Nephron progenitor cell (in vitro differentiated cells): ENCODE data around the gene FZD10.

Source experiments
- DNase-seq: peaks from one replicate; pipeline ENCODE4 v3.0.0; 2021
- H3K27ac Mint-ChIP-seq: 2 replicates; pipeline ENCODE4 v1.8.0; 2021; ENCODE audit warnings: mild to moderate bottlenecking, moderate library complexity, mixed read lengths
- H3K27me3 Mint-ChIP-seq: 2 replicates; pipeline ENCODE4 v1.8.0; 2021; ENCODE audit warnings: mild to moderate bottlenecking, low read depth, mixed read lengths; ENCODE audit not compliant: poor library complexity
- H3K36me3 Mint-ChIP-seq: 2 replicates; pipeline ENCODE4 v1.8.0; 2021; ENCODE audit warnings: low read depth, mixed read lengths
- H3K4me1 Mint-ChIP-seq: 2 replicates; pipeline ENCODE4 v1.8.0; 2021; ENCODE audit warnings: mixed read lengths
- H3K4me3 Mint-ChIP-seq: 2 replicates; pipeline ENCODE4 v1.8.0; 2021; ENCODE audit warnings: mild to moderate bottlenecking, moderate library complexity, mixed read lengths
- H3K9me3 Mint-ChIP-seq: 2 replicates; pipeline ENCODE4 v1.8.0; 2021; ENCODE audit warnings: mild to moderate bottlenecking, moderate library complexity, mixed read lengths
- CTCF ChIP-seq: fragments of 200-600 bp; sonication (generic); IDR thresholded peaks from 2 replicates; pipeline ENCODE4 v1.5.0; 2021; ENCODE audit warnings: antibody characterized with exemption

FZD10 gene

GRCh38 chr12:130152386-130152785 lies 9.9 kb upstream of the FZD10 start:
- H3K27me3 Mint-ChIP-seq: peaks cover 5% of the 10 kb centered on the region
- no peaks in the 10 kb centered on the region for H3K9me3 Mint-ChIP-seq
- no peak for DNase-seq
- no peak overlapping the region for H3K27ac Mint-ChIP-seq
- no peak for TF ChIP-seq CTCF
- peaks cover 40% of the 10 kb centered on the region for H3K36me3 Mint-ChIP-seq
- H3K4me1 Mint-ChIP-seq: peaks cover 29% of the 10 kb centered on the region
- no peak overlapping the region for H3K4me3 Mint-ChIP-seq

- DNase-seq: no peak
- H3K4me1 Mint-ChIP-seq: peaks cover 29% of the 10 kb centered on the region
- H3K36me3 Mint-ChIP-seq: peaks cover 40% of the 10 kb centered on the region
- H3K27me3 Mint-ChIP-seq: peaks cover 5% of the 10 kb centered on the region
- TF ChIP-seq CTCF: no peak
- no peak overlapping the region for H3K27ac Mint-ChIP-seq
- H3K4me3 Mint-ChIP-seq: no peak overlapping the region
- no peaks in the 10 kb centered on the region for H3K9me3 Mint-ChIP-seq
Measured at GRCh38 chr12:130153803-130154202, 8.5 kb upstream of the FZD10 start.

- H3K36me3 Mint-ChIP-seq: peaks cover 40% of the 10 kb centered on the region
- no peaks in the 10 kb centered on the region for H3K9me3 Mint-ChIP-seq
- peaks cover 29% of the 10 kb centered on the region for H3K4me1 Mint-ChIP-seq
- no peak for DNase-seq
- no peak for TF ChIP-seq CTCF
- no peak overlapping the region for H3K4me3 Mint-ChIP-seq
- peaks cover 2% of the 10 kb centered on the region for H3K27me3 Mint-ChIP-seq
- no peak overlapping the region for H3K27ac Mint-ChIP-seq
Measured at GRCh38 chr12:130154276-130155070, 7.8 kb upstream of the FZD10 start.

GRCh38 chr12:130155416-130156073 lies 6.7 kb upstream of the FZD10 start:
- Mint-ChIP-seq H3K4me1 (peaks cover 29% of the 10 kb centered on the region), H3K4me3 (no peak overlapping the region), H3K27ac (no peak overlapping the region), H3K36me3 (peaks cover 36% of the 10 kb centered on the region), H3K9me3 (no peaks in the 10 kb centered on the region), H3K27me3 (peaks cover 2% of the 10 kb centered on the region)
- DNase-seq: no peak
- no peak for TF ChIP-seq CTCF

- no peak overlapping the region for H3K4me3 Mint-ChIP-seq
- no peak for DNase-seq
- H3K9me3 Mint-ChIP-seq: no peaks in the 10 kb centered on the region
- no peaks in the 10 kb centered on the region for H3K27me3 Mint-ChIP-seq
- no peak overlapping the region for H3K27ac Mint-ChIP-seq
- TF ChIP-seq CTCF: no peak
- peaks cover 29% of the 10 kb centered on the region for H3K4me1 Mint-ChIP-seq
- H3K36me3 Mint-ChIP-seq: peaks cover 29% of the 10 kb centered on the region
Measured at GRCh38 chr12:130156652-130157275, 5.5 kb upstream of the FZD10 start.
